HepG2 (cell line): ENCODE results near the gene NAA38. TPM values are rescaled to one million over a fixed set of nuclear protein-coding genes. Genes with fewer than 3 reads are reported as not detected.

Source experiments
- AGO2 ChIP-seq: fragments of 200-400 bp; formaldehyde crosslinking; optimal IDR thresholded peaks from 2 replicates; pipeline ENCODE3; 2017; ENCODE audit warnings: mild to moderate bottlenecking, low read depth, low read length, moderate library complexity
- AHR ChIP-seq: IDR thresholded peaks from 2 replicates; pipeline ENCODE4 v1.6.1; 2018; ENCODE audit warnings: missing genetic modification reagents, missing compliant biosample characterization
- CENPT ChIP-seq: sonication (generic); formaldehyde crosslinking; IDR thresholded peaks from 2 replicates; pipeline ENCODE4 v1.8.0; 2022; ENCODE audit warnings: low read depth, mild to moderate bottlenecking, moderate library complexity, missing genetic modification reagents
- CENPX ChIP-seq: sonication (generic); formaldehyde crosslinking; IDR thresholded peaks from 2 replicates; pipeline ENCODE4 v1.9.0; 2021; ENCODE audit warnings: mild to moderate bottlenecking, missing genetic modification reagents, moderate library complexity
- DR1 ChIP-seq: sonication (generic); formaldehyde crosslinking; IDR thresholded peaks from 2 replicates; pipeline ENCODE4 v1.8.0; 2021; ENCODE audit warnings: mild to moderate bottlenecking, missing genetic modification reagents, inconsistent platforms
- FLYWCH1 ChIP-seq: sonication (generic); formaldehyde crosslinking; IDR thresholded peaks from 2 replicates; pipeline ENCODE4 v1.8.1; 2023; ENCODE audit warnings: mild to moderate bottlenecking, missing genetic modification reagents
- FOXM1 ChIP-seq: sonication (generic); formaldehyde crosslinking; IDR thresholded peaks from 2 replicates; pipeline ENCODE4 v1.5.0; 2020; ENCODE audit warnings: missing genetic modification reagents
- HDAC6 ChIP-seq: fragments of 200-600 bp; sonication (generic); IDR thresholded peaks from 2 replicates; pipeline ENCODE4 v1.7.0; 2017; ENCODE audit warnings: mild to moderate bottlenecking, antibody characterized with exemption, low read length, low read depth
- JUNB ChIP-seq: sonication (generic); formaldehyde crosslinking; IDR thresholded peaks from 2 replicates; pipeline ENCODE4 v1.8.0; 2022; ENCODE audit warnings: missing genetic modification reagents, mild to moderate bottlenecking, borderline replicate concordance
- KDM2A ChIP-seq: sonication (generic); formaldehyde crosslinking; IDR thresholded peaks from 2 replicates; pipeline ENCODE4 v1.4.0; 2020; ENCODE audit warnings: low read depth, missing genetic modification reagents, borderline replicate concordance
- KMT2A ChIP-seq: sonication (generic); formaldehyde crosslinking; IDR thresholded peaks from 2 replicates; pipeline ENCODE4 v1.4.0; 2020; ENCODE audit warnings: missing genetic modification reagents
- MYNN ChIP-seq: sonication (generic); formaldehyde crosslinking; IDR thresholded peaks from 2 replicates; pipeline ENCODE4 v1.4.0; 2020; ENCODE audit warnings: mild to moderate bottlenecking, low read depth, missing genetic modification reagents
- SAP130 ChIP-seq: IDR thresholded peaks from 2 replicates; pipeline ENCODE4 v1.6.1; 2016; ENCODE audit warnings: low read depth
- SIX1 ChIP-seq: sonication (generic); formaldehyde crosslinking; IDR thresholded peaks from 2 replicates; pipeline ENCODE4 v1.4.0; 2020; ENCODE audit warnings: missing genetic modification reagents, borderline replicate concordance
- TRIM24 ChIP-seq: sonication (generic); formaldehyde crosslinking; IDR thresholded peaks from 2 replicates; pipeline ENCODE4 v1.8.0; 2022; ENCODE audit warnings: mild to moderate bottlenecking, missing genetic modification reagents
- XBP1 ChIP-seq: sonication (generic); formaldehyde crosslinking; IDR thresholded peaks from 2 replicates; pipeline ENCODE4 v1.5.0; 2020; ENCODE audit warnings: missing genetic modification reagents
- ZBTB33 ChIP-seq: sonication (generic); formaldehyde crosslinking; IDR thresholded peaks from 2 replicates; pipeline ENCODE4 v1.4.0; 2020; ENCODE audit warnings: missing genetic modification reagents
- ZBTB43 ChIP-seq: sonication (generic); formaldehyde crosslinking; conservative IDR thresholded peaks from 2 replicates; pipeline ENCODE4 v1.4.0; 2020; ENCODE audit warnings: missing genetic modification reagents
- ZNF367 ChIP-seq: sonication (generic); formaldehyde crosslinking; IDR thresholded peaks from 2 replicates; pipeline ENCODE4 v1.4.0; 2020; ENCODE audit warnings: missing genetic modification reagents, borderline replicate concordance
- ZNF44 ChIP-seq: sonication (generic); formaldehyde crosslinking; IDR thresholded peaks from 2 replicates; pipeline ENCODE4 v1.5.1; 2020; ENCODE audit warnings: mild to moderate bottlenecking, missing genetic modification reagents
- ZNF468 ChIP-seq: sonication (generic); formaldehyde crosslinking; IDR thresholded peaks from 2 replicates; pipeline ENCODE4 v1.8.0; 2022; ENCODE audit warnings: mild to moderate bottlenecking, moderate library complexity, missing genetic modification reagents
- ZNF749 ChIP-seq: sonication (generic); formaldehyde crosslinking; IDR thresholded peaks from 2 replicates; pipeline ENCODE4 v1.8.0; 2022; ENCODE audit warnings: mild to moderate bottlenecking, missing genetic modification reagents, moderate library complexity, borderline replicate concordance
- polyA plus RNA-seq, 8 experiments: library from polyadenylated mRNA; depleted of rRNA in 3 of 8; stranded (reverse) in 7 of 8; unstranded in 1 of 8; fragments of >200 nt; fragmentation: Illumina TruSeq in 4 of 8; extraction: Trizol in 4 of 8; gene quantifications; 2 replicates each; pipeline versions ENCODE4 v1.2.1 to v1.2.3, GENCODE V29; 2011 to 2016; ENCODE audit warnings: low read depth in 4 of 8, missing spikeins in 1 of 8, mixed read lengths in 1 of 8; ENCODE audit not compliant: insufficient read depth in 1 of 8
- total RNA-seq, 5 experiments: library from RNA; depleted of rRNA; stranded (reverse); fragments of >200 nt; fragmentation: Illumina TruSeq; extraction: Trizol; gene quantifications; 2 replicates each; pipeline ENCODE4 v1.2.3, GENCODE V29; 2016; ENCODE audit warnings: low read depth in 1 of 5
- TF ChIP-seq, protein P1 (sequence below): IDR thresholded peaks from 2 replicates; pipeline ENCODE4 v1.6.1; 2012; ENCODE audit warnings: inconsistent platforms
- TF ChIP-seq, protein P2 (sequence below): sonication (generic); formaldehyde crosslinking; IDR thresholded peaks from 2 replicates; pipeline ENCODE4 v1.9.0; 2021; ENCODE audit warnings: missing genetic modification reagents, borderline replicate concordance
- TF ChIP-seq, protein P3 (sequence below): sonication (generic); formaldehyde crosslinking; conservative IDR thresholded peaks from 2 replicates; pipeline ENCODE4 v1.8.0; 2022; ENCODE audit warnings: low read depth, missing genetic modification reagents

Gene NAA38
- total and polyA plus RNA-seq, 2 of the 13 experiments (the other 11 are each of a cell fraction or from before 2014, with no cell fraction given), result 46.9 to 91.6 TPM

DNA sequence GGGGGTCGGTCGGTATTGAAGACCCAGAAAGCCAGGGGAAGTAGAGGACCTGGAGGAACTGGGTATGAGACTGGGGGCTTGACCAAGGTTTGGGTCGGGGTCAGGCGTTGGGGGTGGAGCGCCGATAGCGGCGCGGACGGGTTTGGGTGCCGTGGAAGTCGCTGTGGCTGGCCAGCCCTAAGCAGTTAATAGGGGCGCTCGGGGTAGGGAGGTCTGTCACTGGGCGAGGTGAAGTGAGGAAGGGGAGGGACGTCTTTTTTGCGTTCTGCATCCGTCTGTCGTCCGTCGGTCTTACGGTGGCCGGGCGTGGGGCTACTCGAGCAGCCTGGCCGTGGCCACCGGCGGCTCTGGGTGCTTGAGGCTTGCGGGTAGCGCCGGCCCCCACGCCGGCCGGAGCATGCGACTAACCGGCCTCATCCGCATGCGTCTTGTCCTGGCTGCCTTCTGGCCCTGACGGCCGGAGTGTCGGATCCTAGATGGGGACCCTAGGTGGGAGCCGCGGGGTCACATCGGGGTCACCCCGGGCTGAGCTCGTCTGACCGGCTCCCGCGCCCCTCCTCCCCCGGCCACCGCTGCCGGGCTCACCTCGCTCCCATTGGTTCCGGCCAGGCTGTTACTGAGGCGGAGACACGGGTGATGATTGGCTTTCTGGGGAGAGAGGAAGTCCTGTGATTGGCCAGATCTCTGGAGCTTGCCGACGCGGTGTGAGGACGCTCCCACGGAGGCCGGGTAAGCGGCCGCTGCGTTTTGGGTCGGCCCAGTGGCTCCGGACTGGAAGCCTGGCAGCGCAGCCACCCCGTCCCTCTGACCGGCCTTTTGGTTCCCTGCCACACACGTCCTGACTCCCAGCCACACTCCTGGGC lies 12.8 kb downstream of the NAA38 start (continued):
- TF ChIP-seq DR1 (CRISPR knock-in tag) (no peak), FOXM1 (CRISPR knock-in tag) (no peak), ZBTB43 (CRISPR knock-in tag) (no peak), ZBTB33 (CRISPR knock-in tag) (no peak), ZNF367 (no peak), ZNF749 (CRISPR knock-in tag) (no peak), KMT2A (0 out of 2 replicates have a peak, but pooled peaks have one; percentile 48), TRIM24 (CRISPR knock-in tag) (no peak), SAP130 (CRISPR knock-in tag) (peak; percentile 79), CENPT (CRISPR knock-in tag) (no peak), FLYWCH1 (CRISPR knock-in tag) (no peak), ZNF468 (CRISPR knock-in tag) (no peak), CENPX (CRISPR knock-in tag) (no peak), JUNB (CRISPR knock-in tag) (no peak), ZNF44 (CRISPR knock-in tag) (no peak), MYNN (CRISPR knock-in tag) (no peak), XBP1 (CRISPR knock-in tag) (no peak), SIX1 (CRISPR knock-in tag) (no peak), KDM2A (peak; percentile 68; the same call in 1 of the 2 replicates), AHR (CRISPR knock-in tag) (0 out of 2 replicates have a peak, but pooled peaks have one; percentile 32), AGO2 (peak; percentile 87), HDAC6 (no peak)
- TF ChIP-seq, protein P1, sequence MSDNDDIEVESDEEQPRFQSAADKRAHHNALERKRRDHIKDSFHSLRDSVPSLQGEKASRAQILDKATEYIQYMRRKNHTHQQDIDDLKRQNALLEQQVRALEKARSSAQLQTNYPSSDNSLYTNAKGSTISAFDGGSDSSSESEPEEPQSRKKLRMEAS, result peak; percentile 34
- TF ChIP-seq, protein P2, sequence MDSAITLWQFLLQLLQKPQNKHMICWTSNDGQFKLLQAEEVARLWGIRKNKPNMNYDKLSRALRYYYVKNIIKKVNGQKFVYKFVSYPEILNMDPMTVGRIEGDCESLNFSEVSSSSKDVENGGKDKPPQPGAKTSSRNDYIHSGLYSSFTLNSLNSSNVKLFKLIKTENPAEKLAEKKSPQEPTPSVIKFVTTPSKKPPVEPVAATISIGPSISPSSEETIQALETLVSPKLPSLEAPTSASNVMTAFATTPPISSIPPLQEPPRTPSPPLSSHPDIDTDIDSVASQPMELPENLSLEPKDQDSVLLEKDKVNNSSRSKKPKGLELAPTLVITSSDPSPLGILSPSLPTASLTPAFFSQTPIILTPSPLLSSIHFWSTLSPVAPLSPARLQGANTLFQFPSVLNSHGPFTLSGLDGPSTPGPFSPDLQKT (CRISPR knock-in tag), result no peak
- TF ChIP-seq, protein P3, sequence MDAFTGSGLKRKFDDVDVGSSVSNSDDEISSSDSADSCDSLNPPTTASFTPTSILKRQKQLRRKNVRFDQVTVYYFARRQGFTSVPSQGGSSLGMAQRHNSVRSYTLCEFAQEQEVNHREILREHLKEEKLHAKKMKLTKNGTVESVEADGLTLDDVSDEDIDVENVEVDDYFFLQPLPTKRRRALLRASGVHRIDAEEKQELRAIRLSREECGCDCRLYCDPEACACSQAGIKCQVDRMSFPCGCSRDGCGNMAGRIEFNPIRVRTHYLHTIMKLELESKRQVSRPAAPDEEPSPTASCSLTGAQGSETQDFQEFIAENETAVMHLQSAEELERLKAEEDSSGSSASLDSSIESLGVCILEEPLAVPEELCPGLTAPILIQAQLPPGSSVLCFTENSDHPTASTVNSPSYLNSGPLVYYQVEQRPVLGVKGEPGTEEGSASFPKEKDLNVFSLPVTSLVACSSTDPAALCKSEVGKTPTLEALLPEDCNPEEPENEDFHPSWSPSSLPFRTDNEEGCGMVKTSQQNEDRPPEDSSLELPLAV (CRISPR knock-in tag), result no peak
